HG02588 (cell line): Measurements from ENCODE around the gene NRL.

ENCODE experiments used
- ATAC-seq: cut with Tn5 transposase; IDR thresholded peaks from one replicate; pipeline ENCODE4 v1.9.1; 2021; ENCODE audit warnings: mild to moderate bottlenecking, moderate library complexity; ENCODE audit not compliant: unreplicated experiment

NRL gene

DNA sequence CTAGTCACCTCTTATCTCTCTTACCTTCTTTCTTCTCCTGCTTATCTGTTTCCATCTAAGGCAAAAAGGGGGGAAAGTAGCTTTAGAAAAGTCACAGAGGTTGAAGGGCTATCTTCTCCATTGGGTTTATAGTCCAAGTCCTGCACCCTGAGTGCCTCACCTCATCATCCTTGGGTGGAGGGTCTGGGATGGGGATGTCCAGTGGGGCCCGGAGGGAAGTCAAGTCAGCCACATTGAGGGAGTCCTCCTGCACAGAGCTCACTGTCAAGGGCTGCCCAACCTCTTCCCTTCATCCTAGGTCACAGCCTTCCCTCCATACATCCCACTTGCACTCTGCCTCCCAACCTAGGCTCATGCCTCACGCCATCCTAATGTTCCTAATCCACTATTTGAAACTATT lies 30.5 kb upstream of the NRL start:
- no peak for ATAC-seq

DNA sequence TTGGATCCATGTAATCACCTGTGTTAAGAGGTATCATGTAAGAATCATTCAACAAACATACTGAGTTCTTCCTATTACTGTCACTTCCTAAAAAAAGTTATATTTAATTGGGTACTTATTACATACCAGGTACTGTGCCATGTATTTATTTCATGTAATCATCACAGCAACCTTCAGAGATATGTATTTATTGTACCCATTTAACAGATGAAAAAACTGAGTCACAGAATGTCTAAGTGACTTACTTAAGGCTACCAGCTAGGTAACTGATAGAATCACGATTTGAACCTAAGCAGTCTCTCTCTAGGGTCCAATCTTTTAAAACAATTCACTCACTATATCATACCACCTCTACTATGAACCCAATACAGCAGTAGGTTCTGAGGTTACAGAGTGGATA lies 29.7 kb upstream of the NRL start:
- ATAC-seq: no peak

DNA sequence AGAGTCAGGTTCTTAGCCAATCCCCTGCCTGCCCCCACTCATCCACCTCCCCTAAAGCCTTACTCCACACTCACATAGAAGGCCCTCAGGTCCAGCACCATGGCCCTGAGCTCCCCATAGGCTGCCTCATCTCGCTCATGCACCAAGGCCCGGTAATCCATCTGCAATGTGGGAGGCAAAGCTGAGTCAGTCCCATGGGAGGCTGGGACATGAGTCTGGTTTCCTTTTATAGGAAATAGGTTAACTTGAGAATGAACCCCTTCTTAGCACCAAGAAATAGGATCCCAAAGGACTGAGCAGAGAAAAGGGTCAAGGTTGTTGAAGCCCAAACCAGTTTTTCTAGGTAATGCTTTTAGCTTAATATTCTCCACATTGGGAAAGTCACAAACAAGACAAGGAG lies 28.8 kb upstream of the NRL start:
- no peak for ATAC-seq

DNA sequence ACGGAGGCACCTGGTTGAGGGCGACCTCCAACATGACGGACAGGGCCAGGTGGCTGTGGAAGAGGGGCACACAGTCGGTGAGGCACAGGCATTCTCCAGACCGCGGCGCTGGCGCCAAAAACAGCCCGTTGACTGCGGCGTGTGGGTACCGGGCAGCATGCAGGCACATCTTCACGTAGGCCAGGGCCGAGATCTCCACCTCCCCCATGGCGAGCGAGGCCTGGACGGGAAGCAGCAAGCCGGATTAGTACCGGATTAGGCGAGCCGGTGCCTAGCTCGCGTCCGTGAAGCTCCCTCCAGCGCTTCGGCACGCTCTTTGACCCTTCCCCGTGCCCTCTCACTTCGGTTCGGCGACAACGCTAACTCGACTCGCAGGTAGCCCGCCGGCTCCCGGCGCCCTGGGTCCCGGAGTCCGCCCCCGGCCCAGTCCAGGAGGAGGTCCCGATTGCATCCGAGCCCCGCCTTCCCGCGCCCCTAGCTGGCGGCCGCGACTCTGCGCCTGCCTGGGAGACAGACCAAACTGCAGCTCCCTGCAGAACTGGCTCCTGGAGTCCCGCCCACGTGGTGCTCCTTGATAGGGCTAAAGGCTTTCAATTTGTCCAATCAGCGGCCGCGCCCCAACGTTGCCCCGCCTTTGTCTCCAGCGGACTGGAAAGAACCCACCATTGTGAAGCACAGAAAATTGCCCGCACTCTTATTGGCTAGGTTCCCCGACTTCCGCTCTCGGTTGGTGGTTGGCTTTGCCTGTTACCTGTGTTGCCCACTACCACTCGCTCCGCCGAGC lies 26.5 kb upstream of the NRL start, which contains the start of gene EMC9:
Gene EMC9 (minus strand): TSS at position 495 of the 784 bp plus-strand sequence. CDS start 287 bp downstream, at position 208.
- ATAC-seq: peak; percentile 82

DNA sequence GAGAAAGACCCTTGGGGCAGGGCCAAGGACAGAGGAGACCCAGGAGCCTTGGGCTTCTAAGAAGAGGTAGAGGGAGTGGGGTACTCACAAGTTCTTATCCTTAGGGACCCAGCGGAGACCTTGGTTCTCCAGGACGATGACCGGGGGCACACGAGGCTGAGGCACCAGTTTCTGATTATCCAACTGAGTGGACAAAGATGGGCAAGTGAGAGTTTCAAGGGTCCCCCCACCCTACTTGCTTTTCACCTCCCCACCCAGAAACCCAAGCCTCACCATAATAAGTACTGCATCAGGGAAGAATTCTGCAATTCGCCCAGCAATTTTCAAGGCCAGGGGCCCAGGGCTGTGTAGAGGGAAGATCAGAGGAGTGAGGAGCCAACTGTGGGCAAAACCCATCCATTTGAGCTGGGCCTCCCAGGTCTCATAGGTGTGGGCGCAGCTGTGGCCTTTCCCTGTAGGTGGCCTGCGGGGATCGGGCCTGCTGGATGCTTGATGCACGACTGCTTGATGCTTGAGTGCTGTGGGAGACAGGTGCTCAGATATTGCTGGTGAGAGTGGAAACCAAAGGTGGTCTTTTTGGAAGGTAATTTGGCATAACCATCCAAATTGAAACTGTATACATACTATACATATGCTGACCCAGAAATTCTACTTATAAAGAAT lies 24.7 kb upstream of the NRL start:
- no peak for ATAC-seq

DNA sequence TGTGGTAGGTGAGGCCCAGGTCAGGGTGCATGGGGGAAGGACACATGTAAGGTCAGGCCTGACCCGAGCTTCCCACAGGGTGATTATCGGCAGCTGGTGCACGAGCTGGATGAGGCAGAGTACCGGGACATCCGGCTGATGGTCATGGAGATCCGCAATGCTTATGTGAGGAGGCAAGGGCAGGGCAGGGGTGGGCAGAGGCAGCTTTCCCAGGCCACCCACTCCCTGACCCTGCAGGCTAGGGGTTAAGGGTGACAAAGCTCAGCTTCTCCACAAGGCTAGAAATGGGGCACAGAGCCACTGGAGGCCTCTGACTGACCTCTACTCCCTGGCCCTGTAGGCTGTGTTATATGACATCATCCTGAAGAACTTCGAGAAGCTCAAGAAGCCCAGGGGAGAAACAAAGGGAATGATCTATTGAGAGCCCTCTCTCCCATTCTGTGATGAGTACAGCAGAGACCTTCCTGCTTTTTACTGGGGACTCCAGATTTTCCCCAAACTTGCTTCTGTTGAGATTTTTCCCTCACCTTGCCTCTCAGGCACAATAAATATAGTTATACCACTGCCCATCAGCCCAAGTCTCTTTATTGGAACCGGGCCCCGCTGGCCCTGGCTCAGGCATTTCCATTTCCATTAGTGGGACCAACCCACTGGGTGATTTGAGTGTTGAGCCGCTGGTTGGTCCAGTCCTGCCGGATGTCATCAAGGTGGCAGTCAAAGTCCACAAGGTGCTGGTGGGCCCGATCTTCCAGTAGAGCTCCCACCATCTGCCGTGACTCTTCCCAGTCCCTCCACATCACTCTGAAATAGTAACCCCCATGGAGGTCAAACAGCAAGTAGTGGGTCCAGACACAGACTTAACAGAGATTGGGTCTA lies 23.9 kb upstream of the NRL start:
- no peak for ATAC-seq

DNA sequence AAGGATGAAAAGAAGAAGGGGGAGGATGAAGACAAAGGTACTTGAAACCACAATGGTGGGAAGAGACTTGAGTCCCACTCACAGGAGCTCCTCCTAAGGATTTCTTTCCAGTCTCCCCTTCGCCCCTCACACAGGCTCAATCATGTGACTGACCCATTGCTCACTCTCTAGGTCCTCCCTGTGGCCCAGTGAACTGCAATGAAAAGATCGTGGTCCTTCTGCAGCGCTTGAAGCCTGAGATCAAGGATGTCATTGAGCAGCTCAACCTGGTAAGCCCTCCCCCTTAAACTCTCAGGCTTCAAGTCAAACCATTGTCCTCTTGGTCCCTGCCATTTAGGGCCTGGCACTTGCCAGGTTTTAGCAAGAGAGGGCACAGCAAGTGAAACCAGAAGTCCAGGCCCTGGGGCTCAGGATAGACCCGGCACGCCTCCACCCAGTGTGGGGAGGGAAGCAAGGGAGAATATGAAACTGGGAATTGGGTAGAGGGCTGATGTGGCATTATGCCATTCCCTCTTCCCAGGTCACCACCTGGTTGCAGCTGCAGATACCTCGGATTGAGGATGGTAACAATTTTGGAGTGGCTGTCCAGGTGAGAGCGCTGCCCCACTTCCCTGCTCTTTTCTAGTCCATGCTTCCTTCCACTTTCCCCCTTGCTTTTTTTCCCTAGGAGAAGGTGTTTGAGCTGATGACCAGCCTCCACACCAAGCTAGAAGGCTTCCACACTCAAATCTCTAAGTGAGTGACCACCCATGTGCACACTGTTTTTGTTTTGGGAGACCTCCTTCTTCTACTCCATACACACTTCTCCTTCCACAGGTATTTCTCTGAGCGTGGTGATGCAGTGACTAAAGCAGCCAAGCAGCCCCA lies 23.0 kb upstream of the NRL start:
- no peak for ATAC-seq

DNA sequence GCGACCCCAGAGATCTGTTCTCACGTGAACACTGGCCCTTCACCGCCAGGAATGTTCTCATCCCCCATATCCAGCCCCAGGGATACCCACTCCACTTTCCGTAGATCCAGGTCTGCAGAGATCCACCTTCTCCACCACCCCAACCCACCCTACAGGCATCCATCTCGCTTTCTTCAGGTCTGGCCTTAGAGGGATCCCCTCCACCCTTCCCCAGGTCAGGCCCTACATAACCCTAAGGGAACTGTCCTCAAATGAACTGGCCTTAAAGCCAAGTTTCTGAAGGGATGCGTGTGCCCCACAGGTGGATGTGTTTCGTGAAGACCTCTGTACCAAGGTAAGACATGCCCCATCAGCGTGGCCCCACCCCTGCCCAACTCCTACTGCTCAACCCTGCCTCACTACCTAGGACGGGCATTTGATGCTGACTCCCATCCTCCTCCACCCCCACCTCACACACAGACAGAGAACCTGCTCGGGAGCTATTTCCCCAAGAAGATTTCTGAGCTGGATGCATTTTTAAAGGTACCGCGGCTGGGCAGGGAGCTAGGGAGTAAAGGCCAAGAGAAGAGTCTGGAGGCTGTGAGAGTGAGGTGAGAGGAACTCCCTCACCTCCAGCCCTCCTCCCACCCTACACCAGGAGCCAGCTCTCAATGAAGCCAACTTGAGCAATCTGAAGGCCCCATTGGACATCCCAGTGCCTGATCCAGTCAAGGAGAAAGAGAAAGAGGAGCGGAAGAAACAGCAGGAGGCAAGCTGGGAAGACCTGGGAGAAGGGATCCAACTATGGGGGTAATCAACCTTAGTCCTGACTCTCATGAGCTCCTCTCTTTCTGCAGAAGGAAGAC lies 22.2 kb upstream of the NRL start:
- ATAC-seq: no peak

DNA sequence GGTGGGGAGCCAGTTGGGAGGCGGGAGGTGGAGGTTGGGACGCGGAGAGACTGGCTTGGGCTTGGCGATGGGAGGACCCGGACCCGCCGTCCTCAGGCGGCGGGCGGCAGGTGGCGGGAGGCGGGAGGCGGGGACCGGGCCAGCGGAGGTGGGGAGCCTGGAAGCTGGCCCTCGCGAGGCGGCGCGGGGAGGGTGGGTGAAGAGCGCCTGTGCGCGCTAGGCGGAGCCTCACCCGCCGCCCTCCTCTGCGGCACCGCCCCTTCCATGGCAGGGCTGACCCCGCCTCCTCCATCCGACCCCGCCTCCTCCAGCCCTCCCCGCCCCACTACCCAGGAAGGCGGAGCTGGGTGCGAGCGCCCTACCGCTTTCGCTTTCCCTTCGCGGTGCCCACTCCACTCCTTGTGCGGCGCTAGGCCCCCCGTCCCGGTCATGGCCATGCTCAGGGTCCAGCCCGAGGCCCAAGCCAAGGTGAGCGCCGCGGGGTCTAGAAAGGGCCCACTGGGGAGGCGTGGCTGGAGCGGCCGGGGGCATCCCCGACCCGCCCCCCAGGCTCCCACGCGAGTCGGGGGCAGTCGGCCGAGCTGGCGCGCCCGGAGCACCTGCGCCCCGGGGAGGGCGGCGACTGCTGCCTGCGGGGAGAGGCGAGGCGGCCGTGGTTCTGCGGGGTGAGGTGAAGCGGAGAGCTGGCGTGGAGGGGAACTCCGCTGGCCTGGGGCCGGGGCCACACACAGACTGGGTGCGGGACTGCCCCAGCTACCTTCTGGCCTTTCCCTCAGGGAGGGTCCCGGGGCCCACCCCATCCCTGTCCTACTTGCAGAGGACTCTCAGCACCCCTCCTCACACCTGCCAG lies 21.3 kb upstream of the NRL start, which contains the start of gene PSME1:
Gene PSME1 (plus strand): TSS at position 361 of the 850 bp plus-strand sequence. CDS start 69 bp downstream, at position 430.
- ATAC-seq: peak; percentile 82

DNA sequence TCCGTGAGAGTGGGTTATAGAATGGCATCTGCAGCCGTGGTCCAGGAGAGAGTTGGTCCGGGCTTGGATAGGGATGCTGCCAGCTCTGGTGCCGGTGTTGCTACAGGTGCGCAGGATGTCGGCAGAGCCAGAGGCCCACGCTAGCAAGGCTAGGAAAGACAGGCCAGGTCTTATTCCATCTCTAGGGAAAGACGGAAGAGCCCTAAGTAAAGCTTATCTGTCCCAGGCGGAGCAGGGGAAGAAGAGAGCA lies 20.8 kb upstream of the NRL start:
- no peak for ATAC-seq

DNA sequence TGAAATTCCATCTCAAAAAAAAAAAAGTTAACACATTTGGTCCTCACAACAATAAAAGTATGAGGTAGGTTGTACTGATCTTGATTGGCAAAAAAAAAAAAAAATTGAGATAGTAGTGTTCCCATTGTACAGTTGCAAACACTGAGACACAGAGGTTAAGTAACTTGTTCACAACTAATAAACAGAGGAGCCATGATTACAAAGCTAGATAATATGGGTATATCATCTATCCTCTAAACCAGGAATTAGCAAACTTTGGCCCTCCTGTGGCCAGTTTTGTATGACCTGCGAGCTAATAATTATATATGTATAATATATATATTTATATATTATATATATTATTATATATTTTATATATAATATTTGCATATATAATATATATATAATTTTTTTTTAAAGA lies 19.0 kb upstream of the NRL start:
- no peak for ATAC-seq

DNA sequence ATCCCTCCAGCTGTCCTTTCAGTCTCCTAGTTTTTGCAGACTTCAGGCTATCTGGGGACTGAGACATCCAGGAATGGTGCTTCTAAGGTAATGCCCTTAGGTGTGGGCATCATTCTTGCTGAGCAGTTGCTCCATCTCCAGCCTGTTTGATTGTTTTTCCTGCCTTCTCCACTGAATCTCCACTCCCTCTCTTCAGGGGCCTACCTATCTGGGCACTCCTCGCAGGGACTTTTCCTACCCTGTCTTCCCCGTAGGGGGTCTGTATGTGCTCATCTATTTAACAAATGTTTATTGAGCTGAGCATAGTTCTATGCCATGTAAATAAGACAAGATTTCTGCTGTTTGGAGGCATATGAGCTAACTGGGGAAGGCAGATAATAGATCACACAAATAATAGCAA lies 18.2 kb upstream of the NRL start:
- no peak for ATAC-seq

DNA sequence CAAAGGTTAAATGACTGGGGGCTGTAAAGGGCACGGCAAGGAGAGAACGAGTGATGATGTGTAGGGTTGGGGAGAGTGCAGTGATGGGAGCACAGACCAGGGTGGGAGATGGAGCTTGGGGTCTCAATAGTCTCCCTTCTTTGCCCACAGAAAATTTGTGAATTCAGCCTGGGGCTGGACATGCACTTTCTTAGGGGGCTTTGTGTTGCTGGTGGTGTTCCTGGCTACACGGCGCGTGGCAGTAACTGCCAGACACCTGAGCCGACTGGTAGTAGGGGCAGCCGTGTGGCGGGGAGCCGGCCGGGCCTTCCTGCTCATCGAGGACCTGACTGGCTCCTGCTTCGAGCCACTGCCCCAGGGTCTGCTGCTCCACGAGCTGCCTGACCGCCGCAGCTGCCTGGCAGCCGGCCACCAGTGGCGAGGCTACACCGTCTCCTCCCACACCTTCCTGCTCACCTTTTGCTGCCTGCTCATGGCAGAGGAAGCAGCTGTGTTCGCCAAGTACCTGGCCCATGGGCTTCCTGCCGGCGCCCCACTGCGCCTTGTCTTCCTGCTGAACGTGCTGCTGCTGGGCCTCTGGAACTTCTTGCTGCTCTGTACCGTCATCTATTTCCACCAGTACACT lies 17.4 kb upstream of the NRL start:
- no peak for ATAC-seq

DNA sequence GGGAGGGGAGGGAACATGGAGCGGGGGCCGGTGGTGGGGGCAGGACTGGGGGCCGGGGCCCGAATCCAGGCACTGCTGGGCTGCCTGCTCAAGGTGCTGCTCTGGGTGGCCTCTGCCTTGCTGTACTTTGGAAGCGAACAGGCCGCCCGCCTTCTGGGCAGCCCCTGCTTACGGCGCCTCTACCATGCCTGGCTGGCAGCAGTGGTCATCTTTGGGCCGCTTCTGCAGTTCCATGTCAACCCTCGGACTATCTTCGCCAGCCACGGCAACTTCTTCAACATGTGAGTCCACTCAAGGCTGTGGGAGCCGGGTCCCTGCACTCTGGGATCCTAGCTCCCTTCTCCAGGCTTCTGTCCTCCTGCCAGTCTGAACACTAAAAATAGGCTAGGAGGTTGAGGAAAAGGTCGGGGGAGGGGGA lies 16.8 kb upstream of the NRL start:
- ATAC-seq: no peak

DNA sequence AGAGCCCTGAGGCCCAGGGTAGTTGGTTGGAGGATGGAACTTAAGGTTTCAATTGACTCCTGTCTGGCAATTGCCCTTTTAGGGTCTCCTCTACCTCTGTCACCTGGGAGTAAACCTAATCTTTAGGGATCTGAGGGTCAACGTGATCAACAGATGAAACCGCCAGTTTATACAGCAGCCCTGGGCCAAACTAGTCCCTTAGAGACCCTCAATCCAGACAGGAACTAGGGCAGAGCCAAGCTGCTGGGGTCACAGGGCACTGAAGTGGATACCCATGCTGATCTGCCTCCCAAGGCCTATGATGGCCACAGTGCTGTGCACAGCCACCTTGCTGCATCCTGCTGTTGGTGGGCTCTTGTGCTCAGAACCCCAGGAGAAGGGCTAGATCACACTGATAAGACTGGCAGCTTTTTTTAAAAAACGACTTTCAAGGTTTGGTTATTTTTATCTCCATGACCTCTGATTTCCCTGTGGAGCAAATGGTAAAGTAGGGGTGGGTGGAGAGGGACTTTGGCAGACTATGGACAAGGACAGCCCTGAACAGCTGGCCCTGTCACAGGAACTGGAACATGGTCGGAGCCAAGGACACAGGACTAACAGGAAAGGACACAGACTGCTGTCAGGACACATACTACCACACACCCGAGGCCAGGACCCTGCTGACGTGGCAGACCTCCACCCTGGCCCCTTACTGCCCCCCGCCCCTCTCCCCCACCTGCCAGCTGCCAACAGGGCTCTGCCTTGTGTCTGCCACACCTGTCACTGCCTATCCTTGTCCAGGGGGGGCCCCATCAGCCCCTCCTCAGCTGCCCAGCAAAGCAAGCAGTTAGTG lies 16.2 kb upstream of the NRL start:
- no peak for ATAC-seq

DNA sequence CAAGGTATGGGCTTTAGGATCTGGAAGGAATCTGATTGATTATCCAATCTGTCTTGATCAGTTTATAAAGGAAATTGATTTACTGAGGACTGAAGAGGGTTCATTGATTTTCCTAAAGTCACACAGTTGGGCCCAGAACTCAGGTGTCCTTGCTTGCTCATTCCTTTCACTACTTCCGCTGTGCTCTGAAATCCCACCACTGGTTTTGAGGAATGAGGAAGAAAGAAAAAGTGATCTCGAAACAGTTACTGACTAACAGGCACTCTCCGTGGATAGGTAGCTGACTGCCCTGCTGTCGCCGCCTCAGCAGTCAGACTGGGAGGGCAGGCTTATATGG lies 15.6 kb upstream of the NRL start, which contains the start of gene FITM1:
Gene FITM1 (plus strand): TSS at position 280 of the 337 bp plus-strand sequence. CDS start 905 bp downstream, outside the sequence.
- ATAC-seq: no peak

DNA sequence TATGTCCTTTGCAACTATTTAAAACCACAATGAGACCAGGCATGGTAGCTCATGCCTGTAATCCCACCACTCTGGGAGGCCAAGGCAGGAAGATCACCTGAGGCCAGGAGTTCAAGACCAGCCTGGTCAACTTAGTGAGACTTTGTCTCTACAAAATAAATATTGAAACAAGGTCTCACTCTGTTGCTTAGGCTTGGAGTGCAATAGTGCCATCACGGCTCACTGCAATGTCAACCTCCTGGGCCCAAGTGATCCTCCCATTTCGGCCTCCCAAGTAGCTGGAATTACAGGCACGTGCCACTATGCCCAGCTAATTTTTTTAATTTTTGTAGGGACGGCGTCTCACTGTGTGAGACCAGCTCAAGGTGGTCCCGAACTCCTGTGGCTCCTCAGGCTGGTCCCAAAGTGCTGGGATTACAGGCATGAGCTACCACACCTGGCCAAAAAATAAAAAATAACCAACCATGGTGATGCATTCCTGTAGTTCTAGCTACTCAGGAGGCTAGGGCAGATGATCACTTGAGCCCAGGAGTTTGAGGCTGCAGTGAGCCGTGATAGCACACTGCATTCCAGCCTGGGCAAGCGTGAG lies 14.8 kb upstream of the NRL start:
- ATAC-seq: no peak
